Activated naive CD4-positive, alpha-beta T cell treated with anti-CD3 and anti-CD28 coated beads for 36 hours (primary cell): ENCODE measurements around the gene UNC5B. TPM values are rescaled to one million over a fixed set of nuclear protein-coding genes. Genes with fewer than 3 reads are reported as not detected.
A peak's percentile ranks its signal among the peaks of the same experiment; 100 is the strongest.

Experiments used
- CTCF ChIA-PET: fragments of 350-600 bp; sonication (Branson Sonifier 250); formaldehyde crosslinking; loops from one replicate; lab custom pipeline; 2021; ENCODE audit warnings: antibody characterized with exemption; lab: Charles Lee
- DNase-seq: peaks from one replicate; pipeline ENCODE4 v3.0.0-alpha.2; 2020
- H3K27ac Mint-ChIP-seq: one replicate; pipeline ENCODE4 v1.8.0; 2021; ENCODE audit warnings: mild to moderate bottlenecking, mixed read lengths
- H3K27me3 Mint-ChIP-seq: one replicate; pipeline ENCODE4 v1.8.0; 2021; ENCODE audit warnings: low read depth, mixed read lengths
- H3K36me3 Mint-ChIP-seq: one replicate; pipeline ENCODE4 v1.8.0; 2021; ENCODE audit warnings: low read depth, mixed read lengths
- H3K4me1 Mint-ChIP-seq: one replicate; pipeline ENCODE4 v1.8.0; 2021; ENCODE audit warnings: low read depth, mixed read lengths
- H3K4me3 Mint-ChIP-seq: one replicate; pipeline ENCODE4 v1.8.0; 2021; ENCODE audit warnings: mild to moderate bottlenecking, moderate library complexity, mixed read lengths
- H3K9me3 Mint-ChIP-seq: one replicate; pipeline ENCODE4 v1.8.0; 2021; ENCODE audit warnings: mixed read lengths
- intact Hi-C: fragments of 100-400 bp; cut with micrococcal nuclease; formaldehyde crosslinking; loops from one replicate; pipeline ENCODE4 v1.15.1; 2023
- total RNA-seq, 2 experiments: library from RNA; stranded (reverse); gene quantifications; one replicate each; pipeline ENCODE4 v1.2.3, GENCODE V29; 2021

UNC5B gene
- total RNA-seq, 2 experiments from 2014 or later, result 0.05 TPM

DNA sequence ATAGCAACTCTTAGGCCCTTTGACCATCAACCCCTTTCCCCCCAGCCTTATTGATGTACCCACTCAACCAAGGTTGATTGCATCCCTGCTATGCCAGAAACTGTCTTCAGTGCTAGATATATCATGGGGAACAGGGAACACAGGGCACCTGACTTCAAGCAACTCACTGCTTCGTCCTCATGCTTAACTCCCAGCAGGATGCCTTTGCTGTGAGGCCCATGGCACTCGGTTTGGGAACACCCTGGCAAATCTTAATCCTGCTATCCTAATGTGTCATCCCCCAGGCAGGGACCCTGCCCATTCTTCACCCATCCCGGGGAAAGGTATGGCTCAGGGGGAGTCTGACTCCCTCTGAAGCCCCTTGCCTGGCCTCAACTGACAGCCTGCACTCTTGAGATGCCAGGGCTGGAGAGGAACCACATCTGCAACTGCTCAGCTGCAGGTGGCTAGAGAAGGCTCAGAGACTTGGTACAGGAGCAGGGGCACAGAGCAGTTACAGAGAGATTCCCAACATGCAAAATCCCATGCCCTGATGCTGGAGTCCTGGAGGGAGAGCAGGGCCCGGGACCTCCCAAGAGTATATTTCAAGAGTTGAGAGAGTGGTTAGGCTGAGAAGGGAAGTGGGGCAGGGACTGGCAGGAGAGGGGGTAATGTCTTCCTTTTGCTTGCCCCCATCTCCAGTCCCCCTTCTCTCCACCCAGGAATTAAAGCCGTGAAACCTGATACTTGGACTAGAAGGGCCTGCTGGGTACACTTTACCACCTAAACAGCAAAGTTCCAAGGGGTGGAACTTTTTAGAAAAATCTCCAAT lies 2.4 kb upstream of the UNC5B start:
- H3K27ac Mint-ChIP-seq, result no peak overlapping the region
- CTCF ChIA-PET, result interaction anchor here (0.9 to 1.6 kb wide), 5 partner anchors 31 to 661 kb away, joined by 3 to 15 read pairs (median 3); no protein-coding TSS in a partner anchor
- no peak overlapping the region for H3K4me3 Mint-ChIP-seq
- no peaks in the 10 kb centered on the region for H3K9me3 Mint-ChIP-seq
- no peaks in the 10 kb centered on the region for H3K36me3 Mint-ChIP-seq
- H3K27me3 Mint-ChIP-seq, result peaks cover 51% of the 10 kb centered on the region
- H3K4me1 Mint-ChIP-seq, result peaks cover 10% of the 10 kb centered on the region
- no peak for DNase-seq
- intact Hi-C loops, result loop anchor here (1.0 to 10.0 kb wide), 4 partner anchors 115 to 1635 kb away; partner anchors contain the start of genes NEUROG3 and SGPL1

DNA sequence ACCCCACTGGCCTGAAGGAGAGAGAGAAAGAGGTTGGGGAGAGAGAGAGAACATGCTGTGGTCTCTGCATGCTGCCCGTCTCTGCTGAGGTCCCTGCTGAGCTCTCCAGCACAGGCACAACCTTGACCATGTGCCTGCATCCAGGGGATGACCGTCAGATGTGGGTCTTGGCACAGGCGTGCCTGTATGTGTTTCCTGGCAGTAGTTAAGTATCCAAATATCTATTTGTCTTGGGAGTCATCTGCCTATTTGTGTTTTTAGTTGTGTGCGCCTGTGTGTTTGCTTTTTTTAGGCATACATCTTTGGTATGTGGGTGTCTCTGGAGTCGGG lies 1.9 kb upstream of the UNC5B start:
- CTCF ChIA-PET, result interaction anchor here (1.6 kb wide), 1 partner anchor 286 kb away, joined by 3 read pairs; no protein-coding TSS in a partner anchor
- Mint-ChIP-seq H3K9me3 (no peaks in the 10 kb centered on the region), H3K27ac (no peak overlapping the region), H3K27me3 (peaks cover 54% of the 10 kb centered on the region), H3K4me1 (peaks cover 10% of the 10 kb centered on the region), H3K4me3 (no peak overlapping the region), H3K36me3 (no peaks in the 10 kb centered on the region)
- DNase-seq, result no peak
- intact Hi-C loops, result loop anchor here (10.0 kb wide), 1 partner anchor 1636 kb away; the partner anchor contains the start of gene NEUROG3

DNA sequence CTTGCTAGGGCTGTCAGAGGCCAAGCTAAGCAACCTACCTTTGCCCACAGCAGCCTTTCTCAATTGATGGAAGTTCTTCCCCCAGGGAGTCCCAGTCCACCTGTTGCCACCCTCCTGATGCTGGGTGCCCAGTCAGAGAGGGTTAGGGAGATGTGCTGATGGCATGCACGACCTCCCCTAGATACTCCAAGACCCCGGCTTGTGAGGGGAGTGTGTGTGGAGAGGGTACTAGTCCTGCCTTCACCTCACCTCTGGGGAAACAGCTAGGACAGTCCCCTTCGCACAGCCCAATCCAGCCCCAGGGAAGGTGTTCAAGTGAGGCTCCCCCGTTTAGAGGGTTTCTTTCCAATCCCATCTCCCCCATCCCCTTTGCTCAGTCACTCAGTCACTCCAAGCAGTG lies 1.3 kb upstream of the UNC5B start:
- CTCF ChIA-PET, result interaction anchor here (1.6 kb wide), 1 partner anchor 286 kb away, joined by 3 read pairs; no protein-coding TSS in a partner anchor
- DNase-seq, result no peak
- no peak overlapping the region for H3K4me3 Mint-ChIP-seq
- H3K9me3 Mint-ChIP-seq, result no peaks in the 10 kb centered on the region
- peaks cover 59% of the 10 kb centered on the region for H3K27me3 Mint-ChIP-seq
- H3K27ac Mint-ChIP-seq, result no peak overlapping the region
- intact Hi-C loops, result loop anchor here (10.0 kb wide), 1 partner anchor 1636 kb away; the partner anchor contains the start of gene NEUROG3
- no peaks in the 10 kb centered on the region for H3K36me3 Mint-ChIP-seq
- H3K4me1 Mint-ChIP-seq, result peaks cover 10% of the 10 kb centered on the region

DNA sequence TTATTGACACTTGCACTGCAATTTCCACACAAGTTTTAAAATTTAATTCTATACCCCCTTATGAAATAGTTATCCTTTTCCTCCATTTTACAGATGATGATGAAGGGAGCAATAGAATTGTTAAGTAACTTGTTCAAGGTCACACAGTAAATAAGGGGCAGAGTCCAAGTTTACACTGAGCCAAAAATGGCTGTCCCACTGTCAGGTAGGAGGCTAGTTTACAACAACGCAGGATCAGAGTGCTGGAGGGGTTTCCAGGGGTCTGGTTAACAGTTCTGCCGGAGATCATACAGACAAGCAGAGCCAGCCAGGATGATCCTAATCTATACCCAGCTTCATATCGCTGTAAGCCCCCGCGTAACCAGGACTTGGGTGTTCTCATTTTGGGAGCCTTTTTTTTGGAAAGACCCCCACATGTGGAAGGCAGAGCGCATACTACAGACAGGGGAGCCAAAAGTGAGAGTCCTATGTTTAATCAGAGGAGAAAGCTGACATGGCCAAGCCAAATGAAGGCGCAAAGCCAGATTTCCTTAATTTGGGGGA lies 524 bp upstream of the UNC5B start:
- no peak overlapping the region for H3K4me3 Mint-ChIP-seq

DNA sequence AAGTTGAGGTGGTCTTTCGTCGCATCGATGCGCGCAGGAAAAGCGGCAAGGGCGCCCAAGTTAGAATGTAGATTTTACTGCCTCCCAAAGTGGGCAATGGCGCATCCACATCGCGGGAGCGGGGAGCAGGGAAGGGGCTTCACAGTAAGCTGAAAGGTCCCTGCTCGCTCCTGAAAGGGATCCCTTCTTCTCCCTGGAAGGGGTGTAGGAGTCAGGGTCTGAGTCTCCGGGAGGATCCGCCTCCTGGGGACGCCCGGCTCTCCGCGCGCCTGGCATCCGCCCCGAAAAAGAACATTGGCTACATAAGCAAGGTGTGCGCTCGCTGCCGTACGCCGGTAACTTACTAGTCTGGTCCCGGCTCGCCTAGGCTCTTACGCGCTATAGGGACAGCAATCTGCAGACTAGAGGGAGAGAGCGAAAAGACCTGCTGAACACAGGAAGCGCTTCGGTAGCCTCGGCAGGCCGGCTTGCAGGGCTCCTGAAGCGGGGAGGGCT lies 804 bp downstream of the UNC5B start:
- intact Hi-C loops, result loop anchor here (10.0 kb wide), 1 partner anchor 1638 kb away; the partner anchor contains the start of gene NEUROG3
- H3K36me3 Mint-ChIP-seq, result no peaks in the 10 kb centered on the region
- CTCF ChIA-PET, result no interaction called here
- DNase-seq, result peak; percentile 48
- peak overlapping the region; percentile 46 for H3K4me3 Mint-ChIP-seq
- H3K27me3 Mint-ChIP-seq, result peaks cover 59% of the 10 kb centered on the region
- H3K9me3 Mint-ChIP-seq, result no peaks in the 10 kb centered on the region
- H3K4me1 Mint-ChIP-seq, result peaks cover 12% of the 10 kb centered on the region
- H3K27ac Mint-ChIP-seq, result no peak overlapping the region

More for the DNA sequence above, 524 bp upstream of the UNC5B start:
- no peaks in the 10 kb centered on the region for H3K36me3 Mint-ChIP-seq
- intact Hi-C loops, result loop anchor here (10.0 kb wide), 1 partner anchor 1637 kb away; the partner anchor contains the start of gene NEUROG3
- H3K4me1 Mint-ChIP-seq, result peaks cover 10% of the 10 kb centered on the region
- H3K27ac Mint-ChIP-seq, result no peak overlapping the region
- no peaks in the 10 kb centered on the region for H3K9me3 Mint-ChIP-seq
- CTCF ChIA-PET, result interaction anchor here (0.6 kb wide), 1 partner anchor 70 kb away, joined by 3 read pairs; no protein-coding TSS in a partner anchor
- peaks cover 64% of the 10 kb centered on the region for H3K27me3 Mint-ChIP-seq
- DNase-seq, result no peak

DNA sequence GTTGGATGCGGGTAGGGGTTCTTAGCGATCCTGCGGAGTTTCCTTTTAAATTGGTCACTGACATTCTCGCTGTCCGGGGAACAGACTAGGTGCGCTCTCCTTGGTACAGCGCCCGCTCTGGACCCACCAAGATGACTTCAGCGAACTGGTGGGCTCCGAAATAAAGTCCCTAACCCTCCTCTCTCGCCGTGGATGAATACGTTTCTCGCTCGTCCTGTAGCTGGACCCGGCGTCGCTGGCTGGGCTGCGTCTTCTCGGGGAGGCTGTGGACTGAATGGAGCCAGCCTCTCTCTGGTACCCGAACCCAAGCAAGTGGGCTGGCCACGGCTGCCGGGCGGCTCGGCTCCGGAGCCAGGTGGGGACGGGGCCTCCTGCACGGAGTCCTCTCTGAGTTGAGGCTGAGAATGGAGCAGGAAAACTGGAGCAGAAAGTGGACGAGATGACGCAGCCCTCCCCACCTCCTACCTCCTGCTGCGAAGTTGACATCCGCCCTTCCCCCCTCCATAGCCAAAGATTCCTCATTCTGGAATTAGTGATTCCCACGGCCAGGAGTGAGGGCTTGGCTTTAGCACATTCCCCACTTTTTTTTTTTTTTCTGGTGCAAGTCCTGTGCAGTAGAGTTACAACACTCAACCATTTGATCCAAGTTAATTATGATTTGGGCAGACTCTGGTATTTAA lies 1.5 kb downstream of the UNC5B start:
- intact Hi-C loops, result loop anchor here (10.0 kb wide), 1 partner anchor 1639 kb away; the partner anchor contains the start of gene NEUROG3
- Mint-ChIP-seq H3K27me3 (peaks cover 64% of the 10 kb centered on the region), H3K4me1 (peaks cover 12% of the 10 kb centered on the region), H3K36me3 (no peaks in the 10 kb centered on the region), H3K27ac (no peak overlapping the region), H3K9me3 (no peaks in the 10 kb centered on the region), H3K4me3 (no peak overlapping the region)
- DNase-seq, result no peak
- CTCF ChIA-PET, result no interaction called here

DNA sequence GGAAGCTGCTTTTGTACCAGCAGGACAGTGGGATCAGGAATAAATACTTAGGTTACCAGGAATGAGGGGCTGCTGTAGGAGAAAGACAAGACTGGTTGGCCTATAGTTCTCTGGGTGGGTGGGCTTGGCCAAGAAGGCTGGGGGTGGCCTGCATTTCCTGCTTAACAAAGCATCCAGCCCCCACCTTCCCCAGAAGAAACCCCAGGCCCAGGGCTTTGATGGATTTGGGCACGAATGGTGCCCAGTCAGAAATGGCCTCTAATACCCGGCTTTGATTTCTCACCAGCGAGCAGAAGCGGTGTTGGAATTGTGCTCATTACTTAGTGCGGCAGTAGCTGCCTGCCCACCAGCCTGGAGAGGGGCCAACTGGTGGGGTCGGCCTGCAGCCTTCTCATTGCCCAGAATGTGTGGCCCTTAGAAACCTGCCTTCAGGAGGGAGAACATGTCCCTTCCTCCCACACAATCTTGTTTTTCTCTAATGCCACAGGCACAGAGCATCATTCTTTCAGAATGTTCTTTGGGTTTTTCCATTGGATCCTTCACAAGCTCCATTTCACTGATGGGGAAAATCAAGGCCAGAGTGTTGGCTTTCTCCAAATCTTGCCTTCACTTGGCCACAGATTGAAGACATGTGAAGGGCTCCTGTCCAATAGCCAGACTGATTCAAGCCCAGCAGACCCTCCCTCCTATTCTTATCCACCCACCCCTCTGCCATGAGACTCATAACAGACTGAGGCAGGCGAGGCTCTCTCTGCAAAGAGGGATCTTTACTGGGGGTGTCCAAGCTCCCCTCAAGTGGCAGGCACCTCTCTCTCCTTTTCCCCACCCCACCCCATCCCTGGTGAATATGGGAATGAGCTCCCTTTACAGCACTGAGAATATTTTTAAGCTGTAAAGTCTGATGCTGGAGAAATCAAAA lies 2.5 kb downstream of the UNC5B start:
- H3K27ac Mint-ChIP-seq, result no peak overlapping the region
- peaks cover 65% of the 10 kb centered on the region for H3K27me3 Mint-ChIP-seq
- H3K9me3 Mint-ChIP-seq, result no peaks in the 10 kb centered on the region
- no peak for DNase-seq
- peaks cover 12% of the 10 kb centered on the region for H3K4me1 Mint-ChIP-seq
- no peak overlapping the region for H3K4me3 Mint-ChIP-seq
- CTCF ChIA-PET, result interaction anchor here (0.6 to 1.2 kb wide), 4 partner anchors 8 to 311 kb away, joined by 3 to 5 read pairs (median 3); no protein-coding TSS in a partner anchor
- no peaks in the 10 kb centered on the region for H3K36me3 Mint-ChIP-seq
- intact Hi-C loops, result loop anchor here (10.0 kb wide), 1 partner anchor 1640 kb away; the partner anchor contains the start of gene NEUROG3

DNA sequence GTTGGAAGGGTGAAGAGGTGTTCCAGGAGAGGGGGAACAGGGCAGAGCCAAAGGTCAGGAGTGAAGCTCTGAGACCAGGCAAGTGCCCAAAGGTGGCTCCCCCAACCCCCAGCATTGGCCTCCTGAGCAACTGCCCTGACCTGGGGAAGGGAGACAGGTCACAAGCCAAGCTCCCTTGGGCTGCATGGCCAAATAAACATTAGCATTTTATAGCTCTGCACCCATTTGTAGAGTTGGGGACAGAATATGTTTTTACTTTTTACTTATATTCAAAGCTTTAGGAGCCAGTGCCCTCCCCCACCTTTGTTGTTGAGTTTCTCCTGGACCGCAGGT lies 4.0 kb downstream of the UNC5B start:
- CTCF ChIA-PET, result interaction anchor here (1.0 kb wide), 1 partner anchor 298 kb away, joined by 3 read pairs; no protein-coding TSS in a partner anchor
- Mint-ChIP-seq H3K9me3 (no peaks in the 10 kb centered on the region), H3K27ac (no peak overlapping the region), H3K27me3 (peaks cover 57% of the 10 kb centered on the region), H3K4me1 (peaks cover 12% of the 10 kb centered on the region), H3K36me3 (no peaks in the 10 kb centered on the region), H3K4me3 (no peak overlapping the region)
- intact Hi-C loops, result loop anchor here (10.0 kb wide), 1 partner anchor 1642 kb away; the partner anchor contains the start of gene NEUROG3
- no peak for DNase-seq

DNA sequence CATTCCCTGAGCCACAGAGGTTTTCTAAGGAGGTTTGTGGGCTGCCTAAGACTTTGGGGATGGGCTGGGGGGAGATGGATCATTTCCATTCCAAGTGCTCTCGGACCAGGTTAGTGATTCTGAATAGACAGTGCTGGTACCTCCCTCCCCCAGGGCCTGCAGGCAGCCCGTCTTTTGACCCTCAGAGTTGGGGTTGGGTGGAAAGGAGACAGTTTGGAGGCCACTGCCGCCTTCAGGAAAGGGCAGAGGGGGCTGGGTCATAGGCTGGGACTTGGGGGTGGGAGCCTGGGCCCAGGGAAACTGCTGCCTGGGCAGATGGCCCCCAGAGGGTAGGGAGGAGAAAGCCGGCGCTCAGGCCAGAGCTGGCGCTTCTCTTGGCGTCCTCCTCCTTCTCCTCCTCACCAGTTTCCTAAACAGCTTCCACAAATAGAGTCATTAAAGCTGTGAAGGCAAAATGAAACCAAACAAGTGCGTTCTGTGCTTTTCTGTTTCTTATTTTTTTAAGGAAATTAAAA lies 4.4 kb downstream of the UNC5B start:
- intact Hi-C loops, result loop anchor here (10.0 kb wide), 1 partner anchor 1642 kb away; the partner anchor contains the start of gene NEUROG3
- peak overlapping the region; percentile 34 for H3K4me3 Mint-ChIP-seq
- H3K4me1 Mint-ChIP-seq, result peaks cover 12% of the 10 kb centered on the region
- H3K27ac Mint-ChIP-seq, result no peak overlapping the region
- H3K27me3 Mint-ChIP-seq, result peaks cover 52% of the 10 kb centered on the region
- no peak for DNase-seq
- H3K9me3 Mint-ChIP-seq, result no peaks in the 10 kb centered on the region
- H3K36me3 Mint-ChIP-seq, result no peaks in the 10 kb centered on the region
- CTCF ChIA-PET, result no interaction called here

DNA sequence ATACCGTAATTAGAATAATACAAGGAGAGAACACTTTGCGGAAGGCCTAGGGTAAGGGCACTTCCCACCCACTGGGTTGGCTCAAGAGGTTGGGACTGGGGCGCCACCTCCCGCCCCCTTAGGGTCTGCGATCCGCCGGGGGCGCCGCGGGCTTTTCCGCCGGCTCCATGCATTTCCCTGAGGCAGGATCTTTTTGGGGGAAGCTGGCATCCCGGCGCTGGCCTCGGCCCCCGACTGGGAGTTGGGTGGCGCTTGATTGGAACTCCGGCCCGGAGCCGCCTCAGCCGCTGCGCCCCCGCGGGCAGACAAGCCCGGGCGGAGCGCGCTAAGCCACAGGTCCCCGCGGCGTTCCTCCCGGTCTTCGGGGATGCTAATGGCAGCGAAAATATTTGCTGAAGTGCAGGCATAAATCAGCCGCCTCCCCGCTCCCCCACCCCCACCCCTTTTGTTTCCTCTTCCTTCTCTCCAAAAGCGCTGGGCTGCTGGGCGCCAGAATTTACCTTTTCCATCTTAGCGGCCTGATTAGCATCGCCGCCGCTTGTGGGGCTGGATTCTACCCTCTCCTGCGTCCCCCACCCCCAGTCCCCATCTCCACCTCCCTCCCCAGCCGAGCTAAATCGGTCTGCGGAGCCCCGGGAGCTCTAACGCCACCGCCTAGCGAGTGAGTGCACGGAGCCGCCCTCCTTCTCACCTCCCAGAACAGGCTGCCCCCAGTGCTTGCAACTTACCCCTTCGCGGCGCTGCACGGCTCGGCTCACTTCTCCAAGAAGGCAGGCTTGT lies 5.1 kb downstream of the UNC5B start:
- H3K27me3 Mint-ChIP-seq, result peaks cover 49% of the 10 kb centered on the region
- peak; percentile 28 for DNase-seq
- no peak overlapping the region for H3K27ac Mint-ChIP-seq
- H3K4me1 Mint-ChIP-seq, result peaks cover 12% of the 10 kb centered on the region
- CTCF ChIA-PET, result no interaction called here
- intact Hi-C loops, result loop anchor here (10.0 kb wide), 1 partner anchor 1643 kb away; the partner anchor contains the start of gene NEUROG3
- no peaks in the 10 kb centered on the region for H3K36me3 Mint-ChIP-seq
- H3K4me3 Mint-ChIP-seq, result peak overlapping the region; percentile 36
- no peaks in the 10 kb centered on the region for H3K9me3 Mint-ChIP-seq
